Activated CD4-positive, CD25-positive, alpha-beta regulatory T cell treated with anti-CD3 and anti-CD28 coated beads, Interleukin-2, amount 50 U/mL, for 72 hours (primary cell): ENCODE results near the gene CISD1.

Experiments used
- DNase-seq: peaks from one replicate; pipeline ENCODE4 v3.0.0; 2021

CISD1 gene

DNA sequence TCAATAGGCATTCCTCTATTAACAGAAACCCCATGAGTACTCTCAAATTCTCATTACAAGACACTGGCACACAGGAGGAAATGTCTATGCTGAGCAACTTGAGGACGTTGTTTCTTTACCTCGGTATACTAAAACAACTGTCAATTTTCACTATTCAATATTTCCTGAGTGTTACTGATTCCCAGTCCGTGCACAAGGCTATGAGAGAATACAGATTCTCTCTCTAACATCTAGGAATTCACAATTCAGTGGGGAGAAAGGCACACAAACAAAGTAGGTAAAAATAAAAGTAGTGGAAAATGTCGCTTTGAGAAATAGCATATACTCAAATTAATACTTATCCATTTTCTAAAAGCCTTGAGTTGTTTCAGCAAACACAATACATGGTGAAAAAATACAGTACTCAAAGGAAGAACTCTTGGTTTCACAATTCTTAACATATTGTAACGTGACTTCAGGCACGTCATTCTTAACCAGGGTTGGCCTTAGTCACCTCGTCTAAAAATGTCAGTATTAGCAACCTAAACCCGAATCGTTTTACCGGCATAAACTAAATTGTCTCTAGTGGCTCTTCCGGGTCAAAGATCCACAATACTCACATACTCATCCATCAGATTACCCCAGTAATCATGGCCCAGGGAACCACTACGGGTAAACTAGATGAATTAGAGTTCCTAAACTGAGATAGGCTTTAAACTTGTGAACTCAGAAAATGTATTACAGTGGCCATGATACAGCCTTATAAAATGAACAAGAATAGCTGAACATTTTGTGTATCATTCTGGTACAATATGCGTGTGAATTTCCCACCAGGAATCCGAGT, 2.7 kb upstream of the CISD1 start:
- no peak for DNase-seq

DNA sequence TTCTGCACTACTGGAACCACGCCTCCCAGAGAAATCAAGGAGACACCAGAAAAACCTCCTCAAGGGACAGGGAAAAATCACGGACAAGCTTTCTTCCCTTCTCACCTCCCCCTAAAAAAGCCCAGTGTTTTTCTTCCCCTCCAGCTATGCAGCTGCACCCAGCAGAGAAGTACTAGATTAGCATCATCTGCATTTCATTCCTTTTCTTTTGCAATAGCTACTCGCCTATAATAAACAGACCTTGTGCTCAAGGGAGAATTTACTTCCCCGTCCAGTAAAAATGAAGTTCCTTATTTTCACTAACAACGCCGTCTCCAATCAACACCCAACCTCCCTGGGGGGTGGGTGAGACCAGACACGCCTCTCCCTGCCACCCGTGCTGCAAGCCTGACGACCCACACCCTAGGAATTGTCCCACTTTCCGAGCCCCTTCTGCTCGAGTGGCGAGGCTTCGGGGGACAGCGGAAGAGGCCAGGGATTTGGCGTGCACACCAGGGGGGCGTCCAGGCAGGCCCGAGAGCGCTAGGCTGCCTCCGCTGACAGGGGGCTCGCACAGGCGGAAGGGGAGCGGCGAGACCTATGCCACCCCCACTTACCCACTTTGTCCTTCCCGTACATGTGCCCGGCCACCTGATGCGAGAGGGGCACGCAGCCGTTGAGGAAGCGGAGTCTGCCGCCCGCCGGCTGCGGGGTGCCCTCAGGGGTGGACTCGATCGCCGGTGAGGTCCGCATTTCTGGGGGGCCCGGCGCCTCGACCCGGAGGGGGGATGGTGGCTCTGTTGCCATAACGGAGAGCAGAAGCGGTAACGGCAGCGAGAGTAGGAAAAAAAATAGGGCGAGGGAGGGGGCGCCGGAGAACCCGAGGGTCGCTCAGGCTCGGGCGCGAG, 1.9 kb upstream of the CISD1 start:
- DNase-seq: peak; percentile 42

- DNase-seq: peak; percentile 92
Observed at GRCh38 chr10:58267713-58268453, 1.1 kb upstream of the CISD1 start, which contains the start of gene IPMK. Gene IPMK, minus strand, starts transcription at chr10:58267894. Its CDS starts 283 bp downstream, at chr10:58267611.

GRCh38 chr10:58268454-58268945, 462 bp upstream of the CISD1 start:
- no peak for DNase-seq

DNA sequence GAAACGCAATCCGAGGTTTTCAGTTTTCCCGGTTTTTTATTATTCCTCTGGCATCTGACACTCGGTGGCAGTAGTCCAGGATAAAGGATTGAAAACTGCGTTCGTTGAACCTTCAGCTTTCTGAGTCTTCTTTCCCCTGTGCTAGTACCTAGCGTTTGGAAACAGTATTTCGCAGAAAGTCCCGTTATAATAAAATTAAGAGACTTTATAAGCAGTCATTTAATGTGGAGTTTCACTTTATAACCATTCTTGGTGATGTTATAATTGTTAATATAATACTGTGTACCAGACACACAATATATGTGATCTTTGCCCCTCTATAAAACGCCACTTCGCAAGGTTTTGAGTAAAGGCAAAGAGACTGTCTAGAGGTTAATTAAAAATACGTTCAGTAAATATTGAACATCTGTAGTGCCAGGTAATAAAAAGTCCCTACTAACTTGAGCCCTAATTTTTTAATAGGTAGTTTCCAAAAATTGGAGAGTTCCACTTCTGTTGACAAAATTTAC, 874 bp downstream of the CISD1 start:
- DNase-seq: no peak

GRCh38 chr10:58275261-58275660, 6.3 kb downstream of the CISD1 start:
- DNase-seq: no peak

- DNase-seq: no peak
Observed at GRCh38 chr10:58275908-58276307, 6.9 kb downstream of the CISD1 start.

DNA sequence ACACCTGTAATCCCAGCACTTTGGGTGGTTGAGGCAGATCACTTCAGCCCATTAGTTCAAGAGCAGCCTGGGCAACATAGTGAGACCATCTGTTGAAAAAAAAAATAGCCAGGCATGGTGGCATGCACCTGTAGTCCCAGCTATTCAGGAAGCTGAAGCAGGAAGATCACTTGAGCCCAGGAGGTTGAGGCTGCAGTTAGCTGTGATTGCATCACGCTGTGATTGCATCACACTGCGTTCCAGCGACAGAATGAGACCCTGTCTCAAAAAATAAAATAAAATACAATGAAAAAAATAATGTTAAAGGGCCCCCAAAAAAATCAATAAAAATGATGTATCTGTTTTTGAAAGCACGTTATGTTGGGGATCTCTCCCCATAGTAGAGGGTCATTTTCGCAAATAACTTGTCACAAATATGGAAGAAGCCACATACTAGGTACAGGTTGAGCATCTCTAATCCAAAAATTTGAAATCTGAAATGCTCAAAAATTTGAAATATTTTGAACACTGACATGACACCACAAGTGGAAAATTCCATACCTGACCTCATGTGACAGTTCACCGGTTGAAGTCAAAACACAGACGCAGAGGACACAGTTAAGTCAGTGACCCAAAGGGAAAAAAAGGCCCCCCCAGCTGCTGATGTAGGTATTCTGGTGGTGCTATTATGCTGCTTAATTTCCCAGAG, 9.5 kb downstream of the CISD1 start:
- DNase-seq: no peak

- DNase-seq: no peak
Observed at GRCh38 chr10:58278962-58279307, 10.0 kb downstream of the CISD1 start.

DNA sequence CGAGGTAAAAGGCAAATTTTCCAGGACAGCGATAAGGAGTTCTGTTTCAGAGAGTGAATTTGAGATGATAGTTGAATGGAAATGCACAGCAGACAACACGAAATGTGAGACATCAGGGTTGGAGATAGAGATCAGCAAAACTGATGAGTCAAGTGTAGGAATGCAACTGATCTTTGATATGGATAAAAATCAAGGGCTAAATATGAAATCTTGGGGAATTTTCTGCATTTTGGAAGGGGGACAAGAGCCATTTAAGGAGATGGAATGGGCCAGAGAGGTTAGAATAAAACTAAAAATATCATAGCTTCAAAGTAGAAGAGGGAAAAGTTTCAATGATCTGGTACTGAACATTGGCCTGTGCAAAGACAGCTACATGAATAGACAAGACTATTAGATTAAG, 11.5 kb downstream of the CISD1 start:
- no peak for DNase-seq

DNA sequence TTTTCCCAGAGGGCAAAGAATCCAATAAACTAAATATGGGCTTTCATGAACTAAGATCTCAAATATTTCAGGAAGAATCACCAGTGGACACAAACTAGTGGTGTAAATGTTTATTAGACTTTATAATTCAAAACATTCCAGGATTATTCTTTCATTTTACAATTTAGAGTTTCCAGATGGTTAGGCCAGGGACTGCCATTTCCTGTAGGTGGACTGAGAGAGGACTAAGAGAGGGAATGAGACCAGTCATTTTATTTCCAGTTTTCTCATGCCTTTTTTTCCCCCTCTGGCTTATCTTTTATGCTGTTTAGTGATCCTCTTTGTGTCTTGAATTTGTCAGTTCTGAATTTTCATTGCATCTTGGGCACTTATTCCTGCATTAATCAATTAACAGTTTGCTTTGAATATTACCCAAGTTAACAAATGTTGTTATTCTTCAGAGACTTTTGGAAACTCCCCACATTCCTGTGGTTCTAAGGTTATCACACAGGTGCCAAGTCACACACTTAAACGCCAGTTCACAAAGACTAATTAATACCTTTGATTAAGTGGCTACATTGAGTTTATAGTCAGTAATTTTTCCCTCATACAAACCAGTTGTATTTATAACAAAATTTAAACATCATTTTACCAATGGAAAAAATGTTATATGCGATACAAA, 12.3 kb downstream of the CISD1 start:
- DNase-seq: no peak

DNA sequence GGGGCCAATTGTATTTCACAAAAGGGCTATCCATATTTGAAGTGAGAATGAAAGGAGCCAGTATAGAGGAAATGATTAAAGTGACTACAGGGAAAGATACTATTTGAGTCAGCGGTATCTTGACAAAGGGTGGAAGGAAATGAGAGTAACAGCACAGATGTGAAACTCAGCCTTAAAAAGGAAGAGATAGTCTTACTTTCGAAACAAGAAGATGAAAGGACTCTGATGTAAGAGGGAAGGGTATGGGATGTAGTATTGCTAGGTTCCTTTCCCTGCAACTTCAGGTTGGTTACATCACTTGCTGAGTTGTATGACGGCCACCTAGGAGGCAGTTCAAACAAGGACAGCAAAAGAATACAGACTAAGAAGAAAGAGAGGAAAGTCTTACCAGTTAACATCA, 13.7 kb downstream of the CISD1 start:
- DNase-seq: no peak

- no peak for DNase-seq
Observed at GRCh38 chr10:58291538-58292174, 22.7 kb downstream of the CISD1 start.

- no peak for DNase-seq
Observed at GRCh38 chr10:58293989-58294388, 25.0 kb downstream of the CISD1 start.

GRCh38 chr10:58299580-58299979, 30.6 kb downstream of the CISD1 start:
- DNase-seq: peak; percentile 44

DNA sequence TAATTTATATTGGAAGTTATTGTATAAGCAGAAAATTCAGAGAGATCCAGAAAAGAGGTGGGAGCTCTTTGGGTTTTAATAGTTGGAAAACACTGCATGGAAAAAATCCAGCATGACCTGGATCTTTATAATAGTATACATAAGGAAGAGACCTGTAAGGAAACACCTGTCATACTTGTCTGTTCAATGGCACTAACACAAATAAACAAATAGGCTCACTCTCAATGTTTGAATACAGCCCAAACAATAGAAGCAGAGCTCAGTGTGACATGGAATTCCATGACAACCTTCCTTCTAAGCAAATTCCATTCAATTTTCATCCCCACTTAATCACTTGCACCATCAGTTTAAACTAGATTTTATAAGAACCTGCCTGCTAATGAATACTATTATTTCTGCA, 31.7 kb downstream of the CISD1 start:
- no peak for DNase-seq

- no peak for DNase-seq
Observed at GRCh38 chr10:58302254-58302653, 33.3 kb downstream of the CISD1 start.

DNA sequence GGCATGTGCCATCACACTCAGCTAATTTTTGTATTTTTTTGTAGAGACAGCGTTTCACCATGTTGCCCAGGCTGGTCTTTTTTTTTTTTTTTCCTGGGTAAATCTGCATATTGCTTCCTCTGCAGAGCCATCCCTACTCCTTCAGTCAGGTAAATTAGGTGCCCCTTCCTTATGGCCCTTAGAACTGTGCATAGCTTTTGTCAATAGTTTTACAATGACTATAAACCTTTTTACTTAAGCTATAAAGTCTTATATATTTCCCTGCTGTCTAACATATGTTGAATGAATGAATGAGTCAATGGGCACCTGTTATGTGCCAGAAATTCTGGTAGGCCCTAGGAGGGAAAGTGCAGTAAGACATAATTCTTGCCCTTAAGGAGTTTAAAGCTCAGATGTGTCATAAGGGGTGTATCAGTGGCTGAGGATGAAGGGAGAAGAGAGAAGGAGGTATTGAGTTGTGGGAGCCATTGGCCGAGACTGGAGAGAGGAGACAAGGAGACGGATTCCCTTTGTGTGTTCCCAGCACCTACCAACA, 35.2 kb downstream of the CISD1 start:
- DNase-seq: no peak

- no peak for DNase-seq
Observed at GRCh38 chr10:58305821-58306220, 36.9 kb downstream of the CISD1 start.

DNA sequence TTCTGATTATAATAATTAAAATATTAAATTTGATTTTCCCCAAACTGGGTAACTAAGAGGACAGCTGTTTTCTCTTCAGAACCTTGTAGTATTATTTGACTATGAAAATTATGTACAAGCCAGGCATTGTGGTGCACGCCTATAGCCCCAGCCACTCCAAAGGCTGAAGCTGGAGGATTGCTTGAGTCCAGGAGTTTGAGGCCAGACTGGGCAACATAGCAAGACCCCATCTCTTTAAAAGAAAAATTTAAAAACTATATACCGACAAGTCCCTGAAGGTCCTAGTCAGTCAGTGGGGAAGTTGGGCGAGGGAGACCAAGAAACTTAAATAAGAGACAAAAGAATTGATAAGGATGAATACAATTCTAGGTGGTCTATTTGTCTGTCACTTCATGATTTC, 38.7 kb downstream of the CISD1 start:
- no peak for DNase-seq

DNA sequence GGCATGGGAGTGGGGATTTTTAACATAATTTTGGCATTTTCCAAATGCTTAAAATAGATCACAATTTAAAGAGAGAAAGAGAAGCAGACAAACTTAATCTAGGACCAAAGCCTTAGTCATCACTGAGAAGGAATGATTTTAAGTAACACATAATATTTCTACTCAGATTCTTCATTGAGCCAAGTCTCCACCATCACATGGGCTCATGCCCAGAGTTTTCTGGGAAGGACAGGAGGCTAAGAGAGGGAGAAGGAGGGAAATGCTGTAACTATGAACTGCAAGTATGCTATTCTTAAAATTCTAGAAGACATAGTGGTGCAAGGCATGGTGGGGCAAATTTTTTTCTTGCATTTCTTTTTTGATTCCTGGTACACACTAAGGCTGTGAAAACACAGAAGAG, 42.1 kb downstream of the CISD1 start:
- DNase-seq: no peak
